ENCODE data around the gene SH3TC2. TPM values are rescaled to one million over a fixed set of nuclear protein-coding genes. Genes with fewer than 3 reads are reported as not detected.

Gene SH3TC2
- polyA plus RNA-seq, 1 donor (not counting 4 experiments of a cell fraction or from before 2014, with no cell fraction given), result 19.0 TPM

DNA sequence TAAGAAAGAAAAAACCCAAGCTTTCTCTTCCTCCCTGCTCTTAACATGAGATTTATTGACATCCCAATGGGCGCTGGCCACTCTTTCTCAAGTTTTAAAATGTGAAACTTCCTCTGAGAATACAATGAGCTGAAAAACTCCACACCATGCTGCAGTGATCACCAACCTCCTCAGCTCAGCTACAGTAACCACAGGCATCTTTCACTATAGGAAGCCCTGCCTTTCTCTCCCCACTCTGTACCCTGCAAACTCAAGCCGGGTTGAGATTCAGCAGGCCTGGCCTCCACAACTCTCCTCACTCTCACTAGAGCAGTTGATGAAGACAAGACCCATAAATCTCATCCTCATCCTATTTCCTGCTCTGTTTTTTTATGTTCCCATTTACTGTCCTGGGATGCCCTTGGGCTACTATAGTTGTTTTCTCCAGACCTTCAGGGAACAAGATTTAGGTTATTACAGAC is 48.3 kb downstream of the SH3TC2 start:
- no peaks in the 10 kb centered on the region for H4K20me1 ChIP-seq (ENCODE audit: control insufficient read depth, extremely low read depth, insufficient read depth, low read length)
- DNase-seq (ENCODE audit: low read depth, low spot score) (no peak), FAIRE-seq (no peak)
- no peak for TF ChIP-seq EZH2 (IDR thresholded peaks at IDR 0.05; ENCODE audit: low read length)
- TF ChIP-seq, protein P1, sequence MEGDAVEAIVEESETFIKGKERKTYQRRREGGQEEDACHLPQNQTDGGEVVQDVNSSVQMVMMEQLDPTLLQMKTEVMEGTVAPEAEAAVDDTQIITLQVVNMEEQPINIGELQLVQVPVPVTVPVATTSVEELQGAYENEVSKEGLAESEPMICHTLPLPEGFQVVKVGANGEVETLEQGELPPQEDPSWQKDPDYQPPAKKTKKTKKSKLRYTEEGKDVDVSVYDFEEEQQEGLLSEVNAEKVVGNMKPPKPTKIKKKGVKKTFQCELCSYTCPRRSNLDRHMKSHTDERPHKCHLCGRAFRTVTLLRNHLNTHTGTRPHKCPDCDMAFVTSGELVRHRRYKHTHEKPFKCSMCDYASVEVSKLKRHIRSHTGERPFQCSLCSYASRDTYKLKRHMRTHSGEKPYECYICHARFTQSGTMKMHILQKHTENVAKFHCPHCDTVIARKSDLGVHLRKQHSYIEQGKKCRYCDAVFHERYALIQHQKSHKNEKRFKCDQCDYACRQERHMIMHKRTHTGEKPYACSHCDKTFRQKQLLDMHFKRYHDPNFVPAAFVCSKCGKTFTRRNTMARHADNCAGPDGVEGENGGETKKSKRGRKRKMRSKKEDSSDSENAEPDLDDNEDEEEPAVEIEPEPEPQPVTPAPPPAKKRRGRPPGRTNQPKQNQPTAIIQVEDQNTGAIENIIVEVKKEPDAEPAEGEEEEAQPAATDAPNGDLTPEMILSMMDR (optimal IDR thresholded peaks at IDR 0.05 in 1 of 3, IDR thresholded peaks at IDR 0.05 in 1 of 3, conservative IDR thresholded peaks at IDR 0.05 in 1 of 3; ENCODE audit: extremely low read depth in 1 of 3, insufficient read depth in 2 of 3, low read length in 3 of 3), result no peak
- H3K27me3 ChIP-seq (ENCODE audit: control insufficient read depth, extremely low read depth, insufficient read depth, low read length), result no peaks in the 10 kb centered on the region
- dilution Hi-C loops (cut with MboI; ENCODE audit: extremely low pct_ligation_motif_present, low sequenced_read_pairs), result no loop called here
- peaks cover 10% of the 10 kb centered on the region for H3K4me1 ChIP-seq (ENCODE audit: control insufficient read depth, extremely low read depth, insufficient read depth, low read length)
- no peak overlapping the region for H2AFZ ChIP-seq (ENCODE audit: control insufficient read depth, low read length)
- no peak overlapping the region for H3K27ac ChIP-seq (ENCODE audit: control insufficient read depth, insufficient read depth, low read length)
- H3K79me2 ChIP-seq (ENCODE audit: control insufficient read depth, insufficient read depth, low read length), result no peaks in the 10 kb centered on the region
- no peak overlapping the region for H3K4me2 ChIP-seq (ENCODE audit: control insufficient read depth, extremely low read depth, insufficient read depth, low read depth, low read length)
- H3K9ac ChIP-seq (ENCODE audit: control insufficient read depth, extremely low read depth, insufficient read depth, low read length), result no peak overlapping the region
- H3K4me3 ChIP-seq (ENCODE audit: control insufficient read depth in 2 of 3, extremely low read depth in 1 of 3, insufficient read depth in 2 of 3, low read depth in 1 of 3, low read length in 3 of 3), result no peak overlapping the region
- no peaks in the 10 kb centered on the region for H3K9me1 ChIP-seq (ENCODE audit: control insufficient read depth, extremely low read depth, insufficient read depth, low read length)
- H3K36me3 ChIP-seq (ENCODE audit: control insufficient read depth in 2 of 2, extremely low read depth in 1 of 2, insufficient read depth in 2 of 2, low read length in 2 of 2), result peaks cover 0 to 8% of the 10 kb centered on the region in 2 experiments
- no peaks in the 10 kb centered on the region for H3K9me3 ChIP-seq (ENCODE audit: control insufficient read depth, low read depth, low read length)

DNA sequence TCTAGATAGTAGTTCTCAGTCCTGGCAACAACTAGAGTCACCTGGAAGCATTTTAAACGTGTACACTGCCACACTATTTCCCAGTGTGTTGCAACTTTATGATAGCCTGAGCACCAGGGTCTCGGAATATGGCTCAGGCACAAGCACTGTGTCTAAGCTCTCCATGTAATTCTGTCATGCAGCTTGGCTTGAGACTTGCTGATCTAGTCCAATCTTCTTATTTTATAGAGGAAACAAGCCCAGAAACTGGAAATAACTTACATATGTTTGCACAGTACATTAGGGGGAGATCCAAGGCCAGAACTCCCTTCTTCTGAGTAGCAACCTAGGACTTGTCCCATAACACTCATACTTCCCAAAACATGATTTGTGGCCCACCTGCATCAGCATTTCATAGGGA is 49.1 kb downstream of the SH3TC2 start:
- FAIRE-seq, result no peak
- Histone ChIP-seq H2AFZ (ENCODE audit: control insufficient read depth, low read length) (no peak overlapping the region), H3K4me2 (ENCODE audit: control insufficient read depth, extremely low read depth, insufficient read depth, low read depth, low read length) (no peak overlapping the region), H3K9ac (ENCODE audit: control insufficient read depth, extremely low read depth, insufficient read depth, low read length) (no peak overlapping the region), H3K27me3 (ENCODE audit: control insufficient read depth, extremely low read depth, insufficient read depth, low read length) (no peaks in the 10 kb centered on the region), H3K4me1 (ENCODE audit: control insufficient read depth, extremely low read depth, insufficient read depth, low read length) (peaks cover 10% of the 10 kb centered on the region), H3K36me3 (ENCODE audit: control insufficient read depth in 2 of 2, extremely low read depth in 1 of 2, insufficient read depth in 2 of 2, low read length in 2 of 2) (peaks cover 1 to 11% of the 10 kb centered on the region in 2 experiments), H4K20me1 (ENCODE audit: control insufficient read depth, extremely low read depth, insufficient read depth, low read length) (no peaks in the 10 kb centered on the region), H3K4me3 (ENCODE audit: control insufficient read depth in 2 of 3, extremely low read depth in 1 of 3, insufficient read depth in 2 of 3, low read depth in 1 of 3, low read length in 3 of 3) (no peak overlapping the region), H3K9me3 (ENCODE audit: control insufficient read depth, low read depth, low read length) (no peaks in the 10 kb centered on the region), H3K27ac (ENCODE audit: control insufficient read depth, insufficient read depth, low read length) (no peak overlapping the region), H3K9me1 (ENCODE audit: control insufficient read depth, extremely low read depth, insufficient read depth, low read length) (no peaks in the 10 kb centered on the region), H3K79me2 (ENCODE audit: control insufficient read depth, insufficient read depth, low read length) (no peaks in the 10 kb centered on the region)
- dilution Hi-C loops (cut with MboI; ENCODE audit: extremely low pct_ligation_motif_present, low sequenced_read_pairs), result no loop called here
- TF ChIP-seq, protein P1 (optimal IDR thresholded peaks at IDR 0.05 in 1 of 3, IDR thresholded peaks at IDR 0.05 in 1 of 3, conservative IDR thresholded peaks at IDR 0.05 in 1 of 3; ENCODE audit: extremely low read depth in 1 of 3, insufficient read depth in 2 of 3, low read length in 3 of 3), result no peak
- TF ChIP-seq EZH2 (IDR thresholded peaks at IDR 0.05; ENCODE audit: low read length), result no peak
- DNase-seq (ENCODE audit: low read depth, low spot score), result no peak

Data from keratinocyte (primary cell).